HG02623 (cell line): ENCODE data around the gene STAT2.
A peak's percentile ranks its signal among the peaks of the same experiment; 100 is the strongest.
"Not testable (repeated sequence)": the region's sequence is repeated elsewhere in the genome, so short reads cannot be mapped to it uniquely, and the experiment has no call there.

Experiments used
- ATAC-seq: cut with Tn5 transposase; IDR thresholded peaks from one replicate; pipeline ENCODE4 v1.9.1; 2021; ENCODE audit warnings: moderate library complexity; ENCODE audit not compliant: unreplicated experiment

STAT2 gene

GRCh38 chr12:56359851-56360767 lies at the start of gene STAT2:
STAT2 (minus strand) TSS chr12:56360107; CDS start chr12:56356571, 3,536 bp downstream.
- ATAC-seq: peak; percentile 94

GRCh38 chr12:56408799-56409417 lies 49.0 kb upstream of the STAT2 start:
- ATAC-seq: no peak

- not testable (repeated sequence) for ATAC-seq
Observed at GRCh38 chr12:56404227-56404626, 44.3 kb upstream of the STAT2 start.

- ATAC-seq: not testable (repeated sequence)
Observed at GRCh38 chr12:56401612-56402011, 41.7 kb upstream of the STAT2 start.

- ATAC-seq: not testable (repeated sequence)
Observed at GRCh38 chr12:56401125-56401524, 41.2 kb upstream of the STAT2 start.

GRCh38 chr12:56399466-56399865 lies 39.6 kb upstream of the STAT2 start:
- ATAC-seq: not testable (repeated sequence)

- no peak for ATAC-seq
Observed at GRCh38 chr12:56398324-56398723, 38.4 kb upstream of the STAT2 start.

- ATAC-seq: no peak
Observed at GRCh38 chr12:56392331-56392730, 32.4 kb upstream of the STAT2 start.

GRCh38 chr12:56391721-56392120 lies 31.8 kb upstream of the STAT2 start:
- ATAC-seq: no peak

- ATAC-seq: no peak
Observed at GRCh38 chr12:56389412-56389811, 29.5 kb upstream of the STAT2 start.

GRCh38 chr12:56387152-56387736 lies 27.3 kb upstream of the STAT2 start:
- ATAC-seq: no peak

GRCh38 chr12:56385873-56386272 lies 26.0 kb upstream of the STAT2 start:
- ATAC-seq: no peak

GRCh38 chr12:56382611-56383010 lies 22.7 kb upstream of the STAT2 start:
- ATAC-seq: no peak

- ATAC-seq: no peak
Observed at GRCh38 chr12:56377989-56378316, 18.0 kb upstream of the STAT2 start.

- ATAC-seq: no peak
Observed at GRCh38 chr12:56377310-56377988, 17.5 kb upstream of the STAT2 start.

- peak; percentile 48 for ATAC-seq
Observed at GRCh38 chr12:56375598-56376434, 15.9 kb upstream of the STAT2 start.

- ATAC-seq: peak; percentile 32
Observed at GRCh38 chr12:56374726-56375597, 15.1 kb upstream of the STAT2 start.

GRCh38 chr12:56373515-56373914 lies 13.6 kb upstream of the STAT2 start:
- no peak for ATAC-seq

GRCh38 chr12:56366948-56367347 lies 7.0 kb upstream of the STAT2 start:
- no peak for ATAC-seq
